ENCODE data around the gene ING3.

The ING3 gene, protein sequence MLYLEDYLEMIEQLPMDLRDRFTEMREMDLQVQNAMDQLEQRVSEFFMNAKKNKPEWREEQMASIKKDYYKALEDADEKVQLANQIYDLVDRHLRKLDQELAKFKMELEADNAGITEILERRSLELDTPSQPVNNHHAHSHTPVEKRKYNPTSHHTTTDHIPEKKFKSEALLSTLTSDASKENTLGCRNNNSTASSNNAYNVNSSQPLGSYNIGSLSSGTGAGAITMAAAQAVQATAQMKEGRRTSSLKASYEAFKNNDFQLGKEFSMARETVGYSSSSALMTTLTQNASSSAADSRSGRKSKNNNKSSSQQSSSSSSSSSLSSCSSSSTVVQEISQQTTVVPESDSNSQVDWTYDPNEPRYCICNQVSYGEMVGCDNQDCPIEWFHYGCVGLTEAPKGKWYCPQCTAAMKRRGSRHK

DNA sequence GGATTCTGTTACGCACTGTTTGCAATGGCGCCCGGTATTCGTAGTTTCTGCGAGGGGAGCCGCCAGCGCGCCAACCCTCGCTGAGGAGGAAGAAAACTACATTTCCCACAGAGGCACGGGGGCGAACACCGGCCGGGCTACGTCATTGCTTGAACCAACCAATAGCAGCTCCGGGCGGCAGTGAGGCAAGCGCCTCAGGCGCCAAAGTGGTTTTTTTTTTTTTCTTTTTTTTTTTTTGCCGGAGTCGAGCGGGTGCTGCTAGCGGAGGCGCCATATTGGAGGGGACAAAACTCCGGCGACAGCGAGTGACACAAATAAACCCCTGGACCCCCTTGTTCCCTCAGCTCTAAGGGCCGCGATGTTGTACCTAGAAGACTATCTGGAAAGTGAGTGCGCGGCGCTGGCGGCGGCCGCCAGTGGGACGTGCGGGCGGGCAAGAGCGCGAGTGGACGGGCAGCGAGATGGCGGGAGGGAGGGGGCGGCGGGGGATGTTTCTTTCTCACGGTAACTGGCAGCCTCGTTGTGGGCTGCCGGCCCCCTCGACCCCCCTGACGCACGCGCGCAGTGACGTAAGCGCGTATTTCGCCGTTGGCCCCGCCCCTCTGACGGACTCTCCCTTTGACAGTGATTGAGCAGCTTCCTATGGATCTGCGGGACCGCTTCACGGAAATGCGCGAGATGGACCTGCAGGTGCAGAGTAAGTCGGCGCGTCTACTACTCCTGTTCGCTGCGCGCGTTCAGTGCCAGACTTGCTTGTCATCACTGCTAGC lies at the start of gene ING3:
Gene ING3 (plus strand): TSS at position 239 of the 770 bp plus-strand sequence. CDS start 120 bp downstream, at position 359.
- peak; percentile 97 for DNase-seq

GRCh38 chr7:120915314-120916105 lies 35.1 kb upstream of the ING3 start:
- DNase-seq, result no peak

DNA sequence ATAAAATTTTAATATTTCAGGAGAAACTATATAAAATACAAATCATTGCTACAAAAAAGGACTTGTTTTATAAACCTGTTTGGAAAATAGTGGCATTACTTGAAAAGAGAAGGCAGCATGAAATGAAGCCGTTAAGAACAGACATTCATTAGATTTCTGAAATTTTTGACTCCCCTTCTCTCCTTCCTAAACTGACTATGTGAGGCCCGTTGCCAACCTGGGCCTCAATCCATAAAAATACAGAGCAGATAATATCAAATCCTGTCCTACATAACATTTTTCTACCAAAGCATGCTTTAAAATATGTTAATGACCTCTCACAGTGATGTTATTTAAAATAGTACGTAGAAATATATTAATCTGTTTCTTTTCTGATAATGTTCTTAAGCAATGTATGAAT lies 34.5 kb upstream of the ING3 start:
- no peak for DNase-seq

- DNase-seq, result no peak
Measured at GRCh38 chr7:120916538-120916937, 34.0 kb upstream of the ING3 start.

DNA sequence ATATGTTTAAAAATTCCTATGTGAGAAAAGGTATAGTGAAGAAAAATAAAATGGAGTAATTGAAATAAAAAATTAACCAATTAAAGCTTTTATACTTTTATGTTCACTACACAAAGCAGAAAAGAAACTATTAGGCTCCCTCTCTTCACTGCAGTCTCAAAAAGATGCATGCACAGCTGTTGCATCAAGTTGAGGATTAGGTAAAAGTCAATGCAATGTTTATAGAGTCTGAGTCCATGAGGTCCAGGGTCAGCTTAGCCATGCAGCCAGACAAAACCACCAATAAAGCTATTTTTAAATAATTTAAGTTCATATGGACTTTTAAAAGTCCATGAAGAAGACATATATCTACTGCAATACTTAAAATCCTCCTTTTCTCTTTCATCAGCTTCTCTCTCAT lies 31.1 kb upstream of the ING3 start:
- no peak for DNase-seq

DNA sequence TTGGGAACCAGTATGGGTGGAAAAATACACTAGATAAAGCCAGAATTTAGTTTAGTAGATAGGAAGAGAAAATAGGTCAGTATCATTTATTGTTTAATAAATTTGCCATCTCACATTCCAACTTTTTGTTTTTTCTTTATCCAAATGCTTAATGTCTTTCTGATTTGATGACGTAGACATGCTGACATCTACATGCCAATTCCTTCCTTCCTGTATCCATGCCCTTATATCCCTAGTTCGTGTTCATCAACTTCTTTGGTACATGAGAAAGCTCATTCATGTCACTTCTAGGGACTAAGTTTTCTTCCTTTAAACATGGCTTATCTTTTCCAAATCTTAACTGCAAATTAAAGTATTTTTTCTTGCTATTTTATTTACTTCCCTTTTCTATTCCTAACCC lies 30.5 kb upstream of the ING3 start:
- DNase-seq, result no peak

GRCh38 chr7:120920591-120921274 lies 29.8 kb upstream of the ING3 start:
- DNase-seq, result no peak

- no peak for DNase-seq
Measured at GRCh38 chr7:120924837-120925236, 25.7 kb upstream of the ING3 start.

DNA sequence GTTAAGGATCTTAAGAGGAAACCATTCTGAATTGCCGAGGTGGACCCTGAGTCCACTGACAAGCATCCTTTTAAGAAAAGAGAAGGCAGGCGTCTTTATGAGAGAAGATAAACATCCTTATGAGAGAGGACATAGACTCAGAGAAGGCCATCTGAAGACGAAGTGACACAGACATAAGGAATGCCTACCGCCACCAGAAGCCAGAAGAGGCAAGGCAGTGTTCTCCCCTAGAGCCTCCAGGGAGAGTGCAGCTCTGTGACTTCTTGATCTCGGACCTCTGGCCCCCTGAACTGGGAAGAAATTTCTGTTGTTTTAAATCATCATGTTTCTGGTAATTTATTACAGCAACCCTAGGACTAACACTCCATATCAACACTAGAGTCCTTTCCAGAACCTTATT lies 25.2 kb upstream of the ING3 start:
- no peak for DNase-seq

GRCh38 chr7:120926943-120927346 lies 23.6 kb upstream of the ING3 start:
- no peak for DNase-seq

GRCh38 chr7:120927454-120928103 lies 23.0 kb upstream of the ING3 start:
- DNase-seq, result no peak

DNA sequence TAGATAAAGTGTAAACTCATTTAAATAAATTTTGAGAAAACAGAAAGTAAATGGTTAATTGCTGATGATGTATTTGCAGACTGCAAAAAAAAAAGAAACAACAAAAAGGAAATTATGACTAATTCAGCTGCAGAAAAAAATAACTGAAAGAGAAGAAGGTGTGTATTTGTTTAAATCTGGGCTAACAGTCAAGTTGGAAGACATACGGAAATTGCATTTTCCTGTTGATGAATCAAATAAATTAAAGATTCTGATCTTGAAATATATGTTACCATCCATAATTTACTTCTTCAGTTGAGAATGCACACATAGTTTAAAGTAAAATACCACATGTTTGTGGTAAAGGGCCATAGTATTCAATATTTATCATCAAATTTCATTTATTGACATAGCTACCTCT lies 19.3 kb upstream of the ING3 start:
- peak; percentile 3 for DNase-seq

DNA sequence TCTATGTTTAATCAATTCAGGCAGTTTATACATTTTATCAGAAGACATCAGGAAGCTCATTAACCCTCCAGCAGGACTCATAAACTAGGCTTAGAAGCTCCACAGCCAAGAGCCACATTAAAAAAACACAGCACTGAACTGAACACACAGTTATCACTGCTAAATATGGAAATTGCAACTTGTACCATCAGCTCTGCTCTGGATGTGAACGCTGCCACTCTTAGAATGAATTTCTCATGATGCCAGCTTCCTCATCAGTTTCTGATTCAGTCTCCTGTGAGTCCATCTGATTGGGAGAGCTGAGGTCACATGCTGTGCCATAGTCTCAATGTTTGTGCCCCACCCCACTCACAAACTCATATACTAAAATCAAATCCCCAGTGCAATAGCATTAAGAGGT lies 17.1 kb upstream of the ING3 start:
- DNase-seq, result no peak

DNA sequence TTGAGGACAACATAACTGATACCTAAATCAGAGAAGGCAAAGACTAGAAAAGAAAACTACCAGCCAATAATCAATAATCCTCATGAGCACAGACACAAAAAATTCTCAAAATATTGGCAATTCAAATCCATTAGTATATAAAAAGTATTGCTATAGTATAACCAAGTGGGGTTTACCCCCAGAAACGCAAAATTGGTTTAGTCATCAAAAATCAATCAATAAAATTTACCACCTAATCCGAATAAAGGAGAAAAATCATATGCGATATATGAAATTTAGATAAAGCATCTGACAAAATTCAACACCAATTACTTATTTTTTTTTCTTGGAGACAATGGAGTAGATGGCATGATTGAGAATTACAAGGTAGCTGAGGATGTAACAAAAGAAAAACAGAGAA lies 11.2 kb upstream of the ING3 start:
- no peak for DNase-seq

GRCh38 chr7:120941064-120941463 lies 9.5 kb upstream of the ING3 start:
- DNase-seq, result peak; percentile 12

GRCh38 chr7:120941856-120942255 lies 8.7 kb upstream of the ING3 start:
- no peak for DNase-seq

DNA sequence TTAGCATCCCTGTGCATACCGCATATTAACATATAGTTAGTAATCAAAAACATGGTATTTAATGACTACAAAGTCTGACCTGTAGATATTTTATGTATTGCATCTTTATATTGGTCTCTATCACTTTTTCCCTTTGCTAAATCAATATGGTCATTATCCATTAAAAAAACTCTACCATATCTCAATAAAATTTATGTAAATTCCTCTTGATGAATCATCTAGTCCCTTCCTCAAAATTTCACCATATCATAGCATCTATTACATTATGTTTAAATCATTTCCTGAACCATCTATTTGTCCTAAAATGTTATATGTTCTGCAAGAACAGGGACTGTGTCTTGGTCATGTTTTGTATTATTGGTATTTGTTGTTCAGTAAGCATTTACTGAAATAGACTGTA lies 7.7 kb upstream of the ING3 start:
- no peak for DNase-seq

DNA sequence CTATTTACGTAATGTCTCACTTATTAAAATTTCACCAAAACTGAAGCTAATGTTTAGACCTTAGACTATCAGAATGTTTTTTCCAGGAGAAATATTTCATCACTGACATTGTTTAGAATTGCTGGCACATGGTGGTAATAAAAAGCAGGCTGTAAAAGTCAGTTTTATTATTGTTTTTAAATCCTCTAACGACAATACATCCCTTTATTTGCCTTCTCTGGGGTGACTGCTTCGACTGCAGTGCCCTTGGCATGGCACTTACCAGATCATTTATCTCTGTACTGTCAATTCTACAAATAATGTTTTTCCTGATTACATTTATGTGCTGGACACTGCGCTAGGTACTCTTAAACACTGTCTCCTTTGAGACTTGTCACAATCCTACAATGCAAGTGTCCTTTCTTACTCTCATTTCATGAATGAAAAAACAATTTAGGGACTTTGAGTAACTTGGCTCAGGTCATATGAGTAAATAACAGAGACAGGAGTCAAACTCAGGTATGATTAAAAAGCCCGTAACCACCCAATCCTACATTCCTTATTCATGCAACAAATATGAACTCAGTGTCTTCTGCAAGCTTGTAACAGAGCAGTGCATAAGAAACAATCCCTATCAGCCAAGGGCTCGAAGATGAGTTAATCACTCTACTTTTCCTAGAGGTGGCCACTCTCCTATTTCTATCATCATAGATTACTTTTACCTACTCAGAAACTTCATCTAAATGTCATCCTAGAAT lies 5.6 kb upstream of the ING3 start:
- DNase-seq, result no peak

GRCh38 chr7:120947980-120948379 lies 2.6 kb upstream of the ING3 start:
- no peak for DNase-seq

- DNase-seq, result no peak
Measured at GRCh38 chr7:120949393-120949911, 1.1 kb upstream of the ING3 start.

- no peak for DNase-seq
Measured at GRCh38 chr7:120949998-120950538, 509 bp upstream of the ING3 start.

Data from HCEC 1CT (cell line).